GM19351 (cell line): Measurements from ENCODE around the gene ZDHHC5.
"Not testable (repeated sequence)": the region's sequence is repeated elsewhere in the genome, so short reads cannot be mapped to it uniquely, and the experiment has no call there.

Experiments used
- ATAC-seq: cut with Tn5 transposase; IDR thresholded peaks from one replicate; pipeline ENCODE4 v1.9.1; 2021; ENCODE audit warnings: mild to moderate bottlenecking, moderate library complexity; ENCODE audit not compliant: unreplicated experiment

ZDHHC5 gene

GRCh38 chr11:57643802-57644201 is 24.1 kb upstream of the ZDHHC5 start:
- no peak for ATAC-seq

- peak; percentile 62 for ATAC-seq
Observed at GRCh38 chr11:57644748-57645688, 22.9 kb upstream of the ZDHHC5 start.

- ATAC-seq: no peak
Observed at GRCh38 chr11:57645689-57646085, 22.2 kb upstream of the ZDHHC5 start.

- no peak for ATAC-seq
Observed at GRCh38 chr11:57646194-57646798, 21.6 kb upstream of the ZDHHC5 start.

- no peak for ATAC-seq
Observed at GRCh38 chr11:57646799-57647303, 21.1 kb upstream of the ZDHHC5 start.

GRCh38 chr11:57647372-57647771 is 20.5 kb upstream of the ZDHHC5 start:
- ATAC-seq: no peak

GRCh38 chr11:57647960-57648800 is 19.7 kb upstream of the ZDHHC5 start:
- no peak for ATAC-seq

GRCh38 chr11:57648801-57649735 is 18.8 kb upstream of the ZDHHC5 start:
- ATAC-seq: no peak

- peak; percentile 49 for ATAC-seq
Observed at GRCh38 chr11:57649826-57650738, 17.8 kb upstream of the ZDHHC5 start, which contains the start of gene YPEL4. TSS of gene YPEL4 (minus strand) at chr11:57649912. CDS start at chr11:57647107, 2,805 bp downstream.

GRCh38 chr11:57650739-57651090 is 17.2 kb upstream of the ZDHHC5 start:
- ATAC-seq: no peak

- no peak for ATAC-seq
Observed at GRCh38 chr11:57651408-57651807, 16.5 kb upstream of the ZDHHC5 start.

- ATAC-seq: not testable (repeated sequence)
Observed at GRCh38 chr11:57652230-57652629, 15.7 kb upstream of the ZDHHC5 start.

GRCh38 chr11:57652662-57653061 is 15.3 kb upstream of the ZDHHC5 start:
- no peak for ATAC-seq

- ATAC-seq: no peak
Observed at GRCh38 chr11:57653163-57653562, 14.8 kb upstream of the ZDHHC5 start.

- ATAC-seq: no peak
Observed at GRCh38 chr11:57656885-57657193, 11.1 kb upstream of the ZDHHC5 start.

- ATAC-seq: peak; percentile 98
Observed at GRCh38 chr11:57657194-57658022, 10.5 kb upstream of the ZDHHC5 start, which contains the start of gene CLP1. TSS of gene CLP1 (plus strand) at chr11:57657762. CDS start at chr11:57659477, 1,715 bp downstream.

- no peak for ATAC-seq
Observed at GRCh38 chr11:57658023-57658361, 9.9 kb upstream of the ZDHHC5 start.

- no peak for ATAC-seq
Observed at GRCh38 chr11:57659669-57660068, 8.2 kb upstream of the ZDHHC5 start.
